Ovary (tissue), 9 donors: ENCODE data around the gene CAPZA2. TPM values are rescaled to one million over a fixed set of nuclear protein-coding genes. Genes with fewer than 3 reads are reported as not detected.
"Not testable (repeated sequence)": the region's sequence is repeated elsewhere in the genome, so short reads cannot be mapped to it uniquely, and the experiment has no call there.

Experiments
- DNase-seq, 5 donors: peaks; one replicate each; pipeline ENCODE4 v3.0.0-alpha.2; 2019 to 2020
- H3K27ac ChIP-seq, 2 donors: fragments of 200-600 bp; one replicate each; pipeline versions ENCODE4 v1.5.1 to v1.8.0; 2019 to 2022
- H3K27me3 ChIP-seq: fragments of 200-600 bp; one replicate; pipeline ENCODE4 v1.8.0; 2022
- H3K36me3 ChIP-seq: fragments of 200-600 bp; sonication (generic); one replicate; pipeline ENCODE4 v1.5.1; 2019
- H3K4me1 ChIP-seq: one replicate; pipeline ENCODE4 v1.8.1; 2013; ENCODE audit warnings: mild to moderate bottlenecking, moderate library complexity; ENCODE audit not compliant: insufficient read depth
- H3K4me3 ChIP-seq: fragments of 200-600 bp; sonication (generic); one replicate; pipeline ENCODE4 v1.5.1; 2017
- H3K9me3 ChIP-seq, 2 donors: fragments of 200-600 bp in 1 of 2; sonication (generic) in 1 of 2; one replicate each; pipeline versions ENCODE4 v1.5.1 to v1.8.1; 2013 to 2019; ENCODE audit warnings: mild to moderate bottlenecking in 1 of 2, moderate library complexity in 1 of 2
- EP300 ChIP-seq: sonication (generic); formaldehyde crosslinking; IDR thresholded peaks from one replicate; pipeline ENCODE4 v1.6.1; 2017; ENCODE audit warnings: antibody characterized with exemption
- POLR2A ChIP-seq: fragments of 450-650 bp; IDR thresholded peaks from one replicate; pipeline ENCODE4 v1.6.1; 2017; ENCODE audit warnings: antibody characterized with exemption, mild to moderate bottlenecking, moderate library complexity
- WGBS, 3 donors: extraction: QIAGEN DNeasy Blood & Tissue Kit in 1 of 3; methylation state at CpG; one replicate each; pipeline versions ENCODE4 v1.1.5 to v1.1.7; 2013 to 2017; 5-methylcytosine and 5-hydroxymethylcytosine counted together
- intact Hi-C, 4 donors: fragments of 100-400 bp; cut with DNase I; formaldehyde crosslinking; loops; one replicate each; pipeline versions ENCODE4 v1.11.0 to v1.15.1; 2022 to 2023
- polyA plus RNA-seq, 2 donors: library from polyadenylated mRNA; stranded (reverse); fragments of 200-250 nt in 1 of 2; fragments of 350-450 nt in 1 of 2; fragmentation: Illumina TruSeq in 1 of 2; extraction: RNeasy Lipid Tissue Mini Kit (QIAGEN cat#74804) in 1 of 2; gene quantifications; one replicate each; pipeline ENCODE4 v1.2.3, GENCODE V29; 2013 to 2014
- total RNA-seq, 7 donors: library from RNA; depleted of rRNA in 2 of 7; stranded (reverse); fragments of >200 nt in 2 of 7; fragmentation: NEBNext Ultra II Directional in 3 of 7; extraction: Animal tissue kit (Norgen Biotek cat#: 25700) in 3 of 7; gene quantifications; one replicate each; pipeline versions ENCODE4 v1.1.0 to v1.2.4, GENCODE V29; 2016 to 2023
- TF ChIP-seq, protein P1 (sequence below), 3 donors: fragments of 450-650 bp in 2 of 3; fragments of 200-600 bp in 1 of 3; IDR thresholded peaks; one replicate each; pipeline versions ENCODE4 v1.5.1 to v1.8.0; 2016 to 2022; ENCODE audit warnings: antibody characterized with exemption in 3 of 3, mild to moderate bottlenecking in 1 of 3
- donor health status: DM: no; HTN: no; CAD: no; lungs with moderate emphysema.
- donor health status: DM: no; HTN: no; CAD: no.
- donor health status: Bipolar disorder and iron deficiency.
- donor health status: DM: yes; HTN: yes; CAD: no.
- donor health status: DM: no; HTN: no; CAD: no.
- donor health status: DM: yes; HTN: yes; CAD: no.

CAPZA2 gene
- total and polyA plus RNA-seq, 9 donors, result 55.1 to 184 (median 129) TPM

DNA sequence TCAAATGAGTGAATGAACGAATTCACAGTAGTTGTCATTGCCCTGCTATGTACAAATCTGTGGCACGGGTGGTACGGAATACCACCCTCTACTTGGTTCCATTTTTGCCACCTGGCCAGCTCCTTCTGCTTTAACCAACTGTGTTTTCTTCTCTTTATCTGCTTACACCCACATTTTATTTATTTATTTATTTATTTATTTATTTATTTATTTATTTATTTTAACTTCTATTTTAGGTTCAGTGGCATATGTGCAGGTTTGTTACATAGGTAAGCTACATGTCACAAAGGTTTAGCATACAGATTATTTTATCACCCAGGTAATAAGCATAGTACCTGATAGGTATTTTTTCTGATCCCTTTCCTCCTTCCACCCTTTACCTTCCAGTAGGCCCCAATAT lies 42.2 kb upstream of the CAPZA2 start:
- H3K36me3 ChIP-seq, result no peaks in the 10 kb centered on the region
- TF ChIP-seq EP300, result no peak
- WGBS, 3 donors, result 77 to 94% (median 93%) methylated on average over 3 of the region's 3 CpGs
- no peaks in the 10 kb centered on the region for H3K27me3 ChIP-seq
- no peak overlapping the region for H3K4me3 ChIP-seq
- H3K27ac ChIP-seq, result no peak overlapping the region
- intact Hi-C loops, result no loop called here
- no peak for DNase-seq
- no peaks in the 10 kb centered on the region for H3K4me1 ChIP-seq
- no peaks in the 10 kb centered on the region for H3K9me3 ChIP-seq

GRCh38 chr7:116821647-116822046 lies 40.7 kb upstream of the CAPZA2 start:
- H3K27ac ChIP-seq, H3K27me3 ChIP-seq, DNase-seq, H3K4me1 ChIP-seq, H3K36me3 ChIP-seq, H3K9me3 ChIP-seq, H3K4me3 ChIP-seq, intact Hi-C loops: not testable (repeated sequence)
- WGBS, 3 donors, result 91 to 97% (median 93%) methylated on average over 4 of the region's 4 CpGs

GRCh38 chr7:116824449-116824848 lies 37.9 kb upstream of the CAPZA2 start:
- no peak for DNase-seq
- TF ChIP-seq, protein P1, sequence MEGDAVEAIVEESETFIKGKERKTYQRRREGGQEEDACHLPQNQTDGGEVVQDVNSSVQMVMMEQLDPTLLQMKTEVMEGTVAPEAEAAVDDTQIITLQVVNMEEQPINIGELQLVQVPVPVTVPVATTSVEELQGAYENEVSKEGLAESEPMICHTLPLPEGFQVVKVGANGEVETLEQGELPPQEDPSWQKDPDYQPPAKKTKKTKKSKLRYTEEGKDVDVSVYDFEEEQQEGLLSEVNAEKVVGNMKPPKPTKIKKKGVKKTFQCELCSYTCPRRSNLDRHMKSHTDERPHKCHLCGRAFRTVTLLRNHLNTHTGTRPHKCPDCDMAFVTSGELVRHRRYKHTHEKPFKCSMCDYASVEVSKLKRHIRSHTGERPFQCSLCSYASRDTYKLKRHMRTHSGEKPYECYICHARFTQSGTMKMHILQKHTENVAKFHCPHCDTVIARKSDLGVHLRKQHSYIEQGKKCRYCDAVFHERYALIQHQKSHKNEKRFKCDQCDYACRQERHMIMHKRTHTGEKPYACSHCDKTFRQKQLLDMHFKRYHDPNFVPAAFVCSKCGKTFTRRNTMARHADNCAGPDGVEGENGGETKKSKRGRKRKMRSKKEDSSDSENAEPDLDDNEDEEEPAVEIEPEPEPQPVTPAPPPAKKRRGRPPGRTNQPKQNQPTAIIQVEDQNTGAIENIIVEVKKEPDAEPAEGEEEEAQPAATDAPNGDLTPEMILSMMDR (IDR thresholded peaks at IDR 0.05), result no peak
- TF ChIP-seq EP300 (no peak), POLR2A (no peak)
- Histone ChIP-seq H3K27me3 (no peaks in the 10 kb centered on the region), H3K4me1 (no peaks in the 10 kb centered on the region), H3K27ac (no peak overlapping the region), H3K4me3 (no peak overlapping the region), H3K36me3 (no peaks in the 10 kb centered on the region), H3K9me3 (no peaks in the 10 kb centered on the region)
- intact Hi-C loops, result no loop called here

DNA sequence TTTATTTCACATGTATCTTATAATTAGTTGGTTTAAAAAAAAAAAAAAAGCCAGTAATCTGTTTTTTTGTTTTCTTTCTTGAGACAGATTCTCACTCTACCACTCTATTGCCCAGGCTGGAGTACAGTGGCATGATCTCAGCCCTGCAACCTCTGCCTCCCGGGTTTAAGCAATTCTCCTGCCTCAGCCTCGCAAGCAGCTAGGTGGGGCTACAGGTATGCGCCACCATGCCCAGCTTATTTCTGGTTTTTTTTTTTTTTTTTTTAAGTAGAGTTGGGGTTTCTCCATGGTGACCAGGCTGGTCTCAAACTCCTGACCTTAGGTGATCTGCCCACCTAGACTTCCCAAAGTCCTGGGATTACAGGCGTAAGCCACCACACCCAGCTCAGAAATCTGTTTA lies 34.1 kb upstream of the CAPZA2 start:
- no peaks in the 10 kb centered on the region for H3K9me3 ChIP-seq
- no peaks in the 10 kb centered on the region for H3K4me1 ChIP-seq
- intact Hi-C loops, result no loop called here
- no peaks in the 10 kb centered on the region for H3K36me3 ChIP-seq
- no peaks in the 10 kb centered on the region for H3K27me3 ChIP-seq
- DNase-seq, result no peak
- H3K4me3 ChIP-seq, result no peak overlapping the region
- WGBS, 3 donors, result 89 to 92% (median 92%) methylated on average over 4 of the region's 4 CpGs
- TF ChIP-seq, protein P1 (IDR thresholded peaks at IDR 0.05), result no peak
- no peak for TF ChIP-seq POLR2A
- TF ChIP-seq EP300, result no peak
- H3K27ac ChIP-seq, result no peak overlapping the region

GRCh38 chr7:116829041-116829440 lies 33.3 kb upstream of the CAPZA2 start:
- no peak for DNase-seq
- no peak for TF ChIP-seq EP300
- no peaks in the 10 kb centered on the region for H3K4me1 ChIP-seq
- H3K27ac ChIP-seq, result no peak overlapping the region
- no peak overlapping the region for H3K4me3 ChIP-seq
- WGBS, 3 donors, result 91 to 92% (median 91%) methylated on average over 3 of the region's 3 CpGs
- no peaks in the 10 kb centered on the region for H3K27me3 ChIP-seq
- no peaks in the 10 kb centered on the region for H3K9me3 ChIP-seq
- no peaks in the 10 kb centered on the region for H3K36me3 ChIP-seq
- intact Hi-C loops, result no loop called here

DNA sequence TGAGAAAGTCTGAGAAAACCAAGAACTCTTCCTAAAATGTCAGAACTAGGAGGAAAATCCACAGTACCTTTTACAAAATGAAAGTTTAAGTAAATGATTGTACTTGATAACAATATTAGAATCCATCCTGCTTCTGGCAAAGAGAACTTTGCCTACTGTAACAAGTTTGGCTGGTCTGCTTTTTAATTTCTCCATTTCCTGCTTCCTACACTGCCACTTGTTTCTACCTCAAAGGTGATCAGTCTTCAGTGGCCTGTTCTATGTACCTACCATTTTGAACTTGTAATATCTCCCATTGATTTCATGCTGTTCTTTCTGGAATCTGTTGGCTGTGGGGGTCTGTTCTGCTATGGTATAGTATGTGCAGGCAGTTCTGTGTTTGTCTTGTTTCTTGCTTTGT lies 32.9 kb upstream of the CAPZA2 start:
- Histone ChIP-seq H3K4me1 (no peaks in the 10 kb centered on the region), H3K9me3 (no peaks in the 10 kb centered on the region), H3K4me3 (no peak overlapping the region), H3K27ac (no peak overlapping the region), H3K36me3 (no peaks in the 10 kb centered on the region), H3K27me3 (no peaks in the 10 kb centered on the region)
- no peak for DNase-seq
- intact Hi-C loops, result no loop called here
- TF ChIP-seq POLR2A, result no peak
- no peak for TF ChIP-seq EP300
- TF ChIP-seq, protein P1 (IDR thresholded peaks at IDR 0.05), result no peak
